K562 (cell line): ENCODE results near the gene RALGPS1.
A peak's percentile ranks its signal among the peaks of the same experiment; 100 is the strongest.

ENCODE experiments used
- BCOR ChIP-seq: fragments of 450-650 bp; IDR thresholded peaks from 2 replicates; pipeline ENCODE4 v1.6.1; 2016
- BRF2 ChIP-seq: IDR thresholded peaks from 3 replicates; pipeline ENCODE4 v1.6.1; 2011; ENCODE audit warnings: borderline replicate concordance, mild to moderate bottlenecking; ENCODE audit not compliant: insufficient read length, insufficient read depth
- CREB1 ChIP-seq, 2 experiments: sonication (generic) in 1 of 2; formaldehyde crosslinking in 1 of 2; IDR thresholded peaks; 2 replicates each; pipeline versions ENCODE4 v1.6.1 to v1.8.0; 2012 to 2022; ENCODE audit warnings: inconsistent platforms in 1 of 2, mild to moderate bottlenecking in 1 of 2, missing genetic modification reagents in 1 of 2, moderate library complexity in 1 of 2
- EGR1 ChIP-seq: fragments of 450-650 bp; conservative IDR thresholded peaks from 2 replicates; pipeline ENCODE4 v1.6.1; 2017; ENCODE audit warnings: mild to moderate bottlenecking
- HDGF ChIP-seq: fragments of 450-650 bp; IDR thresholded peaks from 2 replicates; pipeline ENCODE4 v1.6.1; 2016
- SMC3 ChIP-seq: conservative IDR thresholded peaks from 2 replicates; pipeline ENCODE4 v1.6.1; 2011; ENCODE audit warnings: low read depth, low read length, improper control_type of control experiment; ENCODE audit not compliant: insufficient read depth
- TF ChIP-seq, protein P1 (sequence below), 3 experiments: fragments of 200-800 bp in 1 of 3; sonication (Bioruptor generic) in 1 of 3; sonication (generic) in 1 of 3; formaldehyde crosslinking in 1 of 3; IDR thresholded peaks; 2 replicates each; pipeline versions ENCODE4 v1.6.1 to v1.8.0; 2016 to 2022; ENCODE audit warnings: mild to moderate bottlenecking in 2 of 3, missing compliant biosample characterization in 2 of 3, missing genetic modification characterization in 2 of 3, missing genetic modification reagents in 1 of 3

DNA sequence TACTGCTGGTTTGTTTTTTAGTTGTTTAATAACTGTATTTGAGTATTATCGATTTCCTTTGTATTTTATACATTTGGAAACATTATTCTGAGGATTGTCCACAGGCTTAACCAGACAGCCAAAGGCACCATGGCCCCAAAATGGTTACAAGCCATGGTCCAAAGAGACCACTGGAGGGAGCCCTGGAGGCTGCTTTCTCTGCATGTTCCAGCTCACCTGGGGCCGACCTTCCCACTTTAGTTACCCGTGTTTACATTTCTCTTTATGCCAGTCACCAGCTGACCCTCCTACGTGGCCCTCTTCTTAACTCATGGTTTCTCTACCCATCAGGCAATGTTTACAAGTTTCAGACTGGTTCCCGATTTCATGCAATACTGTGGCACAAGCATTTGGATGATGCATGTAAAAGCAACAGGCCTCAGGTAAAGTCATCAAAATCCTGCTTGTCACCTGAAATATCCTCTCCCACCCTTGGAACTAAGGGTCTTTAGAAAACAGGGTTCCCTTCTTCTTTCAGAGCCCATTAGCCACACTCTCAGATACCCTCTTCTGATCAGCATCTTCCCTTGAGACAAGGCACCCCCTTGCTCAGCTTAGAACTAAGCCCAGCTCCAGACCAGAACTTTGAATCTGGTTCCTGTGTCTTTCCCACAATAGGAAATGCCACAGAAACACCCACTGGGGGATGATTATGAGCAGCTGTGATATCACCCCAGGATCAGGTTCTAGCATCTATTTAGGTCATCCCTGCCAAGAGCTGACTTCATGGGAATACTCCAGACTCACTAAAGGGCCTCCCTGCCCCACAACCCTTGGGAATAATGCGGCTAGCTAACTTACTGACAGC is 300.1 kb downstream of the RALGPS1 start:
- TF ChIP-seq SMC3: peak; percentile 65
- no peak for TF ChIP-seq EGR1
- TF ChIP-seq, protein P1, sequence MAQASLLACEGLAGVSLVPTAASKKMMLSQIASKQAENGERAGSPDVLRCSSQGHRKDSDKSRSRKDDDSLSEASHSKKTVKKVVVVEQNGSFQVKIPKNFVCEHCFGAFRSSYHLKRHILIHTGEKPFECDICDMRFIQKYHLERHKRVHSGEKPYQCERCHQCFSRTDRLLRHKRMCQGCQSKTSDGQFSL (CRISPR knock-in tag; IDR thresholded peaks at IDR 0.05): no peak
- TF ChIP-seq, protein P1 (tag; IDR thresholded peaks at IDR 0.05): no peak
- TF ChIP-seq CREB1 (IDR thresholded peaks at IDR 0.05): no peak
- no peak for TF ChIP-seq CREB1 (CRISPR knock-in tag; IDR thresholded peaks at IDR 0.05)
- no peak for TF ChIP-seq HDGF
- TF ChIP-seq BRF2: no peak
- TF ChIP-seq BCOR: no peak
